HL-60/S4 treated with retinoic acid at 250 ng/mL for 4 days and 3 days (cell line): Measurements from ENCODE around the gene C17orf107.
"Not testable (repeated sequence)": the region's sequence is repeated elsewhere in the genome, so short reads cannot be mapped to it uniquely, and the experiment has no call there.

Experiments used
- in situ Hi-C: fragments of 300-500 bp; cut with MboI; formaldehyde crosslinking; loops from 2 replicates; pipeline ENCODE4 v1.7.0; 2022; ENCODE audit warnings: low sequenced_read_pairs

The C17orf107 gene

GRCh38 chr17:4899341-4900230, at the start of gene C17orf107:
Gene C17orf107 (plus strand): TSS chr17:4899536. CDS start chr17:4899763, 227 bp downstream.
- in situ Hi-C loops, result loop anchor here (25.0 kb wide), 1 partner anchor 337 kb away; the partner anchor contains the start of genes GGT6 and MYBBP1A

DNA sequence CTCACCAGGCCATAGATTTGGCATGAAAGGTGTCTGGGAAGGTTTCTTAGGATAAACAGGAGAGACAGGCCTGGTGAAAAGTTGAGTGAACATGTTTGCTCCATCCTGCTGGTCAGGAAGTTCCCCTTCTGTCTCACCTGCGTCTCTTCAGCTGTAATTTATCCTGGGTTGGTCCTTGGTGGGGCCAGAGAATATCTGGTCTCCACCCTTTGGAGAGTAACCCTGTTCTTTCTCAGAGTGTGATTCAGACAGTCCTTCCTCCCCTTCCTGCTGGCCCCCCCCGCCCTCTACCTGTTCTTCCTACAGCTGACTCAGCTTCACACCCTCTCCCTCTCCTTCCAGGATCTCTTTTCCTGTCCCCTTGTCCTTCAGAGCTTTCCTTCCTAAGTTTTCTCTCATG, 49.1 kb upstream of the C17orf107 start:
- in situ Hi-C loops, result no loop called here

DNA sequence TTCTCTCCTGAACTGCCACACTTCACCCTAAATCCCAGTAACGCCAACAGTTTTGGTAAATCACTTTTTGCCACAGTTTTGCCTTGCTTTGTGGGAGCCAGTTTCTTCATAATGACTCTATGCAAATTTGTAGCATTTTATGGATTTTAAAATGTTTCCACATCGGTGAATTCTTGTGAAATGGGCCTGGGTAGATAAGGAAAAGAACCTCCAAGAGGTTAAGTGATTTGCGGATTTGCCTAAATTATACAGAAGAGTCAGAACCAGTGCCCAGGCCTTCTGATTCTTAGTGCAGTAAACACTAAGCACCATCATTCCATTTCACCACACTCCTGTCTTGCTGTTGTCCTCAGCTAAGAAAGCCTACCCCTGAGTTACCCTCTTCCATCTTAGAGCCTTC, 48.3 kb upstream of the C17orf107 start:
- in situ Hi-C loops, result no loop called here

GRCh38 chr17:4852567-4853207, 46.6 kb upstream of the C17orf107 start:
- in situ Hi-C loops, result no loop called here

- in situ Hi-C loops, result no loop called here
These were observed 46.1 kb upstream of the C17orf107 start for GRCh38 chr17:4853208-4853671.

- in situ Hi-C loops, result no loop called here
These were observed 45.1 kb upstream of the C17orf107 start for GRCh38 chr17:4854111-4854681.

DNA sequence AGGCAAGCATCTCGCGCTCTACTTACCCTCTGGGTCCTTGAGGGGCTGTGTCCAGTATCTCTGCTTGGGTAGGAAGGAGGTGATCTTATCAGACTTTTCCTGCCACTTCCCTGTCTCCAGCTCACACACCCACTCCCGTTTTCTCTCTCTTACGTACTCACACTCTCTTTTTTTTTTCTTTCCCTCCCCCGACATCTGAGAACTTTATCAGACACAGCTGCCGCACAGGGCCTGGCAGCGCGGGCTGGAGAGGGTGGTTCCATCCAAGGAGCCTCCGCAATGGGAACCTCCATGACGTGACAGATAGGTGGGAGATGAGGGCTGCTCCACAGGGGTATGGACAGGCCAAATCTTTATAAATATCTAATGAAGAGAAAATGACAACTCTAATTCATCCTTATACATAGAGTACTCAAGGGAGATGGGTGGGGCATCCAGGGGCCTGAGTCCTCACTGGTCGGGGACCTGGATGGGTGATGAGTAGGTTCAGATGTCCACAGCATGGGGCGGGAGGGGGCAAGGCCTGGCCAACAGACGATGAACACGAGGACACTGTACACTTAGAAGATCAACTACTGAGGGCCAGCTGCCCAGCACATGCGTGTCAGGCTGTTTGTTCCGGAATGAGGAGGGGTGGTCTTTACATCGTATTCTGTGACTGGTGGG, 42.9 kb upstream of the C17orf107 start:
- in situ Hi-C loops, result no loop called here

DNA sequence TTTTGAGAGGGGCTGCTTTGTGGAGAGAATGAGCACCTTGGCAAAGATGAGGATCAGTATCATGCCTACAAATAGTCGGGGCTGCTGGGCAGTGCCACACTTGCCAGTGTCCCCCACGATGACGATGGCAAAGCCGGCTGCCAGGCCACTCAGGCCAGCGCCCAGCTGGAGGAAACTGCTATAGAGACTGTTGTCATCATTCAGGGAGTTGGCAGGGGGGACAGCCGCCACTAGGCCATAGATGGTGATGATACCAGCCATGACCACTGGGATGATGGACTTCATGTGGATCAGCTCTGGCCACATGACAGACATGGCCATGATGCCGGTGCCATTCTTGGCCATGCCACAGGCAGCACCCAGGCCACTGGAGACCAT, 42.4 kb upstream of the C17orf107 start:
- in situ Hi-C loops, result no loop called here

DNA sequence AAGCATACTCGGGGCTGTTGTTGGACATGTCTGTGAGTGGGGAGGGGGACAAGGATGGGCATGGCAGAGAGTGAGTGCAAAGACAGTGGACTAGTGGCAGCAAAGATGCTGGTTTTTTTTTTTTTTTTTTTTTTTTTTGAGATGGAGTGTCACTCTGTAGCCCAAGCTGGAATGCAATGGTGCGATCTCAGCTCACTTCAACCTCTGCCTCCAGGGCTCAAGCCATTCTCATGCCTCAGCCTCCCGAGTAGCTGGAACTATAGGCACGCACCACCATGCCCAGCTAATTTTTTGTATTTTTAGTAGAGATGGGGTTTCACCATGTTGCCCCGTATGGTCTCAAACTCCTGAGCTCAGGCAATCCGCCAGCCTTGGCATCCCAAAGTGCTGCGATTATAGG, 42.0 kb upstream of the C17orf107 start:
- in situ Hi-C loops, result not testable (repeated sequence)

- in situ Hi-C loops, result no loop called here
These were observed 41.1 kb upstream of the C17orf107 start for GRCh38 chr17:4858068-4858881.

GRCh38 chr17:4858882-4859260, 40.5 kb upstream of the C17orf107 start:
- in situ Hi-C loops, result no loop called here

GRCh38 chr17:4859816-4860625, 39.3 kb upstream of the C17orf107 start:
- in situ Hi-C loops, result no loop called here

- in situ Hi-C loops, result no loop called here
These were observed 38.7 kb upstream of the C17orf107 start for GRCh38 chr17:4860651-4861050.

DNA sequence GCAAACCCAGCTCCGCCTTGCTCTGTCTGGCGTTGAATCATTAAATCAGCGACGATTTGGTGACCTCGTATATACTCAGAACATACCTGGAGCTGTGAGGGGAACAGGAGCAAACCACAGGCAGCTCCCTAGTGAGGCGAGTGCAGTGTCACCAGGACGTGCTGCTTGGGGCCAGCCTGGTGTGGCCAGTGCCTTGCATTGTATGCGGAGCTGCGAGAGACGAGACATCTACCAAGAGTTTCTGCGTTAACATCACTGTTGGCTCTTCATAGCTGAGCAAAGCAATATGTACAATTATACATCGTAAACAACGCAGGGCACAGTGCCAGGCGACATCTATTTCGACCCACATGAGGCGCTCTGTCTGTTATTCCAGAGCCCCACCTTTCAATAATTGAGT, 38.3 kb upstream of the C17orf107 start:
- in situ Hi-C loops, result no loop called here

DNA sequence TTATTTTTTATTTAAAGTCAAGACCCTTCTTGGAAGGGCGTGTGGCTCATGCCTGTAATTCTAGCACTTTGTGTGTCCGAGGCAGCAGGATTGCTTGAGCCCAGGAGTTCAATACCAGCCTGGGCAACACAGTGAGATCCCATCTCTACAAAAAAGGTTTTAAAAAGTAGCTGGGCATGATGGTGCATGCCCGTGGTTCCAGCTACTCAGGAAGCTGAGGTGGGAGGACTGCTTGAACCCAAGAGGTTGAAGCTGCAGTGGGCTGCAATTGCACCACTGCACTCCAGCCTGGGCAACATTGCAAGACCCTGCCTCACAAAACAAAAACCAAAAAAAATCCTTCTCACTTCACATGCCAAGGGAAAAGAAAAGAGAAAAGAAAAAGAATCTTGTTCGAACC, 36.6 kb upstream of the C17orf107 start:
- in situ Hi-C loops, result no loop called here

GRCh38 chr17:4863321-4863720, 36.0 kb upstream of the C17orf107 start:
- in situ Hi-C loops, result no loop called here

GRCh38 chr17:4867535-4867934, 31.8 kb upstream of the C17orf107 start:
- in situ Hi-C loops, result not testable (repeated sequence)

DNA sequence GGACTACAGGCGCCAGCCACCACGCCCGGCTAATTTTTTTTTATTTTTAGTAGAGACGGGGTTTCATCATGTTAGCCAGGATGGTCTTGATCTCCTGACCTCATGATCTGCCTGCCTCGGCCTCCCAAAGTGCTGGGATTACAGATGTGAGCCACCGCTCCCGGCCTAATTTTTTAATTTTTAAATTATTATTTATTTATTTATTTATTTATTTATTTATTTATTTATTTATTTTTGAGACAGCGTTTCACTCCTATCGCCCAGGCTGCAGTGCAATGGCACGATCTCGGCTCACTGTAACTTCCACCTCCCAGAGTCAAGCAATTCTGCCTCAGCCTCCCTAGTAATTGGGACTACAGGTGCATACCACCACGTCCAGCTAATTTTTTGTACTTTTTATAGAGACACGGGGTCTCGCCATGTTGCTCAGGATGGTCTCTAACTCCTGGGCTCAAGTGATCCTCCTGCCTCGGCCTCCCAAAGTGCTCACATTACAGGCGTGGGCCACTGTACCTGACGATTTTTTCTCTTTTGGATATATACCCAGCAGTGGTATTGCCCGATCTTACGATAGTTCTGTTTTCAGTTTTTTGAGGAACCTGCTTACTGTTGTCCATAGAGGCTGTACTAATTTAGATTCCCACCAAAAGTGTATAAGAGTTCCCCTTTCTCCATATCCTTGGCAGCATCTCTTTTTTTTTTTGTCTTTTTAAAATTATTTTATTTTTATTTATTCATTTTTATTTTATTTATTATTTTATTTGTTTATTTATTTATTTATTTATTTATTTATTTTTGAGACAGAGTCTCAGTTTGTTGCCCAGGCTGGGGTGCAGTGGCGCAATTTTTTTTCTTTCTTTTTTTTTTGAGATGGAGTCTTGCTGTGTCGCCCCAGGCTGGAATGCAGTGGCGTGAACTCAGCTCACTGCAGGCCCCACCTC, 30.0 kb upstream of the C17orf107 start:
- in situ Hi-C loops, result not testable (repeated sequence)
